Liver (tissue), 9 donors: ENCODE data around the gene IGF2. TPM values are rescaled to one million over a fixed set of nuclear protein-coding genes. Genes with fewer than 3 reads are reported as not detected.

Experiments
- DNase-seq: peaks from one replicate; pipeline ENCODE4 v3.0.0-alpha.2; 2017; ENCODE audit warnings: low spot score
- H3K27ac ChIP-seq, 2 donors: one replicate each; pipeline ENCODE4 v1.7.0; 2013; ENCODE audit warnings: inconsistent platforms in 2 of 2, low read length in 2 of 2, control low read depth in 1 of 2, low read depth in 1 of 2, mild to moderate bottlenecking in 1 of 2
- H3K27me3 ChIP-seq, 4 donors: one replicate each; pipeline versions ENCODE4 v1.6.1 to v1.7.0; 2013; ENCODE audit warnings: low read length in 3 of 4, inconsistent platforms in 1 of 4, mild to moderate bottlenecking in 1 of 4, moderate library complexity in 1 of 4; ENCODE audit not compliant: control insufficient read depth in 4 of 4, insufficient read depth in 4 of 4
- H3K36me3 ChIP-seq, 4 donors: one replicate each; pipeline versions ENCODE4 v1.6.1 to v1.7.0; 2013; ENCODE audit warnings: low read length in 3 of 4, mild to moderate bottlenecking in 3 of 4, low read depth in 1 of 4, moderate library complexity in 1 of 4; ENCODE audit not compliant: control insufficient read depth in 4 of 4, insufficient read depth in 3 of 4
- H3K4me1 ChIP-seq, 4 donors: one replicate each; pipeline versions ENCODE4 v1.6.1 to v1.7.0; 2013; ENCODE audit warnings: low read length in 3 of 4, mild to moderate bottlenecking in 3 of 4, moderate library complexity in 1 of 4; ENCODE audit not compliant: control insufficient read depth in 4 of 4, insufficient read depth in 4 of 4
- H3K4me3 ChIP-seq, 3 donors: one replicate each; pipeline versions ENCODE4 v1.6.1 to v1.7.0; 2013; ENCODE audit warnings: low read length in 3 of 3, control low read depth in 1 of 3, low read depth in 1 of 3, mild to moderate bottlenecking in 1 of 3
- H3K9ac ChIP-seq, 2 donors: one replicate each; pipeline ENCODE4 v1.7.0; 2013; ENCODE audit warnings: low read length in 2 of 2, mild to moderate bottlenecking in 2 of 2, moderate library complexity in 2 of 2, control low read depth in 1 of 2, low read depth in 1 of 2
- H3K9me3 ChIP-seq, 4 donors: one replicate each; pipeline versions ENCODE4 v1.6.1 to v1.7.0; 2013; ENCODE audit warnings: low read length in 3 of 4; ENCODE audit not compliant: control insufficient read depth in 4 of 4
- ATF3 ChIP-seq: IDR thresholded peaks from 2 replicates; pipeline ENCODE4 v1.6.1; 2016; ENCODE audit warnings: antibody characterized with exemption
- CTCF ChIP-seq: fragments of 150-350 bp; IDR thresholded peaks from 2 replicates; pipeline ENCODE4 v1.5.1; 2017; ENCODE audit warnings: improper control_type of control experiment, low read depth, low read length; ENCODE audit not compliant: missing input control
- EGR1 ChIP-seq, 2 donors: IDR thresholded peaks; 2 replicates each; pipeline ENCODE4 v1.6.1; 2016 to 2018; ENCODE audit warnings: antibody characterized with exemption in 2 of 2, low read depth in 2 of 2
- FOXA1 ChIP-seq: IDR thresholded peaks from 2 replicates; pipeline ENCODE4 v1.6.1; 2016; ENCODE audit warnings: antibody characterized with exemption
- FOXA2 ChIP-seq: IDR thresholded peaks from 2 replicates; pipeline ENCODE4 v1.6.1; 2016; ENCODE audit warnings: antibody characterized with exemption
- GABPA ChIP-seq, 2 donors: IDR thresholded peaks in 1 of 2; conservative IDR thresholded peaks in 1 of 2; 2 replicates each; pipeline ENCODE4 v1.6.1; 2016; ENCODE audit warnings: antibody characterized with exemption in 2 of 2, mild to moderate bottlenecking in 1 of 2, moderate library complexity in 1 of 2
- JUND ChIP-seq, 2 donors: IDR thresholded peaks; 2 replicates each; pipeline ENCODE4 v1.6.1; 2016; ENCODE audit warnings: antibody characterized with exemption in 2 of 2
- MAX ChIP-seq: IDR thresholded peaks from 2 replicates; pipeline ENCODE4 v1.6.1; 2016; ENCODE audit warnings: antibody characterized with exemption
- NR2F2 ChIP-seq: IDR thresholded peaks from 2 replicates; pipeline ENCODE4 v1.6.1; 2016; ENCODE audit warnings: antibody characterized with exemption
- RAD21 ChIP-seq, 2 donors: IDR thresholded peaks; 2 replicates each; pipeline ENCODE4 v1.6.1; 2016; ENCODE audit warnings: antibody characterized with exemption in 2 of 2, mild to moderate bottlenecking in 2 of 2
- REST ChIP-seq: IDR thresholded peaks from 2 replicates; pipeline ENCODE4 v1.6.1; 2016; ENCODE audit warnings: antibody characterized with exemption, mild to moderate bottlenecking
- SP1 ChIP-seq: IDR thresholded peaks from 2 replicates; pipeline ENCODE4 v1.6.1; 2018; ENCODE audit warnings: antibody characterized with exemption, mild to moderate bottlenecking
- TAF1 ChIP-seq: conservative IDR thresholded peaks from 2 replicates; pipeline ENCODE4 v1.6.1; 2016; ENCODE audit warnings: antibody characterized with exemption, mild to moderate bottlenecking
- YY1 ChIP-seq: IDR thresholded peaks from 2 replicates; pipeline ENCODE4 v1.6.1; 2016; ENCODE audit warnings: antibody characterized with exemption, mild to moderate bottlenecking
- ZBTB33 ChIP-seq: IDR thresholded peaks from 2 replicates; pipeline ENCODE4 v1.6.1; 2016; ENCODE audit warnings: antibody characterized with exemption
- WGBS: extraction: QIAGEN DNeasy Blood & Tissue Kit; methylation state at CpG from one replicate; pipeline ENCODE4 v1.1.7; 2013; 5-methylcytosine and 5-hydroxymethylcytosine counted together
- polyA plus RNA-seq, 2 donors: library from polyadenylated mRNA; stranded (reverse) in 1 of 2; unstranded in 1 of 2; fragments of 200-250 nt in 1 of 2; fragments of >200 nt in 1 of 2; fragmentation: Nextera tagmentation in 1 of 2; extraction: Ambion mirVana in 1 of 2; gene quantifications; one replicate each; pipeline versions ENCODE4 v1.2.1 to v1.2.3, GENCODE V29; 2013 to 2015
- total RNA-seq, 2 donors: library from RNA; depleted of rRNA; stranded (reverse); fragments of >200 nt; gene quantifications; one replicate each; pipeline ENCODE4 v1.2.3, GENCODE V29; 2014
- donor health status: healthy.
- donor health status: healthy.
- donor health status: healthy.
- donor health status: healthy.
- donor health status: healthy.

Gene IGF2
- total and polyA plus RNA-seq, 4 donors = 70.5 to 1,440 (median 192) TPM

- Histone ChIP-seq H3K27me3 (no peaks in the 10 kb centered on the region), H3K27ac (peak overlapping the region in 1 of 2 donors; percentile 50)
Measured at GRCh38 chr11:2138431-2139122, 612 bp downstream of the IGF2 start.

GRCh38 chr11:2138068-2138430, 1.1 kb downstream of the IGF2 start:
- H3K36me3 ChIP-seq = peaks cover 6 to 25% (median 14%) of the 10 kb centered on the region in 4 donors
- TF ChIP-seq ZBTB33 (no peak), FOXA1 (no peak), GABPA (IDR thresholded peaks at IDR 0.05 in 1 of 2, conservative IDR thresholded peaks at IDR 0.05 in 1 of 2) (no peak), NR2F2 (no peak), FOXA2 (no peak), EGR1 (IDR thresholded peaks at IDR 0.05; ENCODE audit: low read depth in 2 of 2) (no peak), SP1 (no peak), CTCF (no peak)
- peak overlapping the region in 1 of 3 donors; percentile 30 for H3K4me3 ChIP-seq
- no peak overlapping the region for H3K9ac ChIP-seq
- 40% methylated on average over 44 of the region's 44 CpGs for WGBS
- no peak for DNase-seq
- H3K27me3 ChIP-seq = no peaks in the 10 kb centered on the region
- no peaks in the 10 kb centered on the region for H3K9me3 ChIP-seq
- peaks cover 15 to 53% (median 35%) of the 10 kb centered on the region in 4 donors for H3K4me1 ChIP-seq
- peak overlapping the region in 1 of 2 donors; percentile 50 for H3K27ac ChIP-seq

More at GRCh38 chr11:2138431-2139122, 612 bp downstream of the IGF2 start:
- Histone ChIP-seq H3K4me1 (peaks cover 15 to 49% (median 33%) of the 10 kb centered on the region in 4 donors), H3K9ac (no peak overlapping the region), H3K36me3 (peaks cover 7 to 20% (median 13%) of the 10 kb centered on the region in 4 donors), H3K9me3 (no peaks in the 10 kb centered on the region), H3K4me3 (peak overlapping the region in 1 of 3 donors; percentile 30)
- no peak for DNase-seq
- TF ChIP-seq TAF1 = no peak
- WGBS = 39% methylated on average over 68 of the region's 68 CpGs

- Histone ChIP-seq H3K9ac (no peak overlapping the region), H3K27me3 (no peaks in the 10 kb centered on the region), H3K9me3 (no peaks in the 10 kb centered on the region), H3K27ac (peak overlapping the region; percentile 34 to 65), H3K4me3 (peak overlapping the region in 1 of 3 donors; percentile 30), H3K36me3 (peaks cover 2 to 20% (median 15%) of the 10 kb centered on the region in 4 donors), H3K4me1 (peaks cover 15 to 57% (median 37%) of the 10 kb centered on the region in 4 donors)
- DNase-seq = no peak
- 37% methylated on average over 50 of the region's 50 CpGs for WGBS
- TF ChIP-seq ZBTB33 (no peak), FOXA2 (no peak), JUND (IDR thresholded peaks at IDR 0.05) (no peak), ATF3 (no peak), REST (no peak), NR2F2 (no peak), EGR1 (IDR thresholded peaks at IDR 0.05; ENCODE audit: low read depth in 2 of 2) (no peak), RAD21 (IDR thresholded peaks at IDR 0.05) (no peak), MAX (no peak), YY1 (no peak)
Measured at GRCh38 chr11:2137202-2138067, 1.8 kb downstream of the IGF2 start.
